Mesothelial cell of epicardium (in vitro differentiated cells): ENCODE measurements around the gene OR7D4. TPM values are rescaled to one million over a fixed set of nuclear protein-coding genes. Genes with fewer than 3 reads are reported as not detected.

ENCODE experiments used
- DNase-seq, 2 experiments: peaks; one replicate each; pipeline ENCODE4 v3.0.0; 2021; ENCODE audit warnings: low spot score in 2 of 2; ENCODE audit not compliant: unreplicated experiment in 2 of 2
- H3K27ac Mint-ChIP-seq: 2 replicates; pipeline ENCODE4 v1.8.0; 2021; ENCODE audit warnings: mixed read lengths
- H3K27me3 Mint-ChIP-seq: 2 replicates; pipeline ENCODE4 v1.8.0; 2021; ENCODE audit warnings: low read depth, mixed read lengths
- H3K36me3 Mint-ChIP-seq: 2 replicates; pipeline ENCODE4 v1.8.0; 2021; ENCODE audit warnings: mixed read lengths
- H3K4me1 Mint-ChIP-seq: 2 replicates; pipeline ENCODE4 v1.8.0; 2021; ENCODE audit warnings: mixed read lengths
- H3K4me3 Mint-ChIP-seq: 2 replicates; pipeline ENCODE4 v1.8.0; 2021; ENCODE audit warnings: mild to moderate bottlenecking, moderate library complexity, mixed read lengths
- H3K9me3 Mint-ChIP-seq: 2 replicates; pipeline ENCODE4 v1.8.0; 2021; ENCODE audit warnings: mixed read lengths
- total RNA-seq: library from RNA; stranded (reverse); gene quantifications from 3 replicates; pipeline ENCODE4 v1.2.1, GENCODE V29; 2021
- TF ChIP-seq, protein P1 (sequence below): fragments of 200-600 bp; sonication (generic); IDR thresholded peaks from one replicate; pipeline ENCODE4 v1.5.0; 2021; ENCODE audit warnings: antibody characterized with exemption; ENCODE audit not compliant: unreplicated experiment

OR7D4 gene
- total RNA-seq, 1 donor from 2014 or later, result not detected

DNA sequence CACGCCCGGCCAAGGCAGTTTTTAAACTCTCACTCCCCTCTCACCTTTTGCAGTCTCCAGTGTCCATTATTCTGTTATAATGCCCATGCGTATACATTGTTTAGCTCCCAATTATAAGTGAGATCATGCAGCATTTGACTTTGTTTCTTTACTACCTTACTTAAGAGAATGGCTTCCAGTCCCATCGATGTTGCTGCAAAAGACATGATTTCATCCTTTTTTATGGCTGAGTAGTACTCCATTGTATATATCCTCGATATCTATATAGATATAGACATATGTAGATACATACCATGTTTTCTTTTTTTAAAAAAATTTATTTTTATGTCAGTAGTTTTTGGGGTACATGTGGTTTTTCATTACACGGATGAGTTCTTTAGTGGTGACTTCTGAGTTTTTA lies 32.2 kb downstream of the OR7D4 start:
- no peak for DNase-seq
- peaks cover 44% of the 10 kb centered on the region for H3K9me3 Mint-ChIP-seq
- H3K27me3 Mint-ChIP-seq, result no peaks in the 10 kb centered on the region
- TF ChIP-seq, protein P1, sequence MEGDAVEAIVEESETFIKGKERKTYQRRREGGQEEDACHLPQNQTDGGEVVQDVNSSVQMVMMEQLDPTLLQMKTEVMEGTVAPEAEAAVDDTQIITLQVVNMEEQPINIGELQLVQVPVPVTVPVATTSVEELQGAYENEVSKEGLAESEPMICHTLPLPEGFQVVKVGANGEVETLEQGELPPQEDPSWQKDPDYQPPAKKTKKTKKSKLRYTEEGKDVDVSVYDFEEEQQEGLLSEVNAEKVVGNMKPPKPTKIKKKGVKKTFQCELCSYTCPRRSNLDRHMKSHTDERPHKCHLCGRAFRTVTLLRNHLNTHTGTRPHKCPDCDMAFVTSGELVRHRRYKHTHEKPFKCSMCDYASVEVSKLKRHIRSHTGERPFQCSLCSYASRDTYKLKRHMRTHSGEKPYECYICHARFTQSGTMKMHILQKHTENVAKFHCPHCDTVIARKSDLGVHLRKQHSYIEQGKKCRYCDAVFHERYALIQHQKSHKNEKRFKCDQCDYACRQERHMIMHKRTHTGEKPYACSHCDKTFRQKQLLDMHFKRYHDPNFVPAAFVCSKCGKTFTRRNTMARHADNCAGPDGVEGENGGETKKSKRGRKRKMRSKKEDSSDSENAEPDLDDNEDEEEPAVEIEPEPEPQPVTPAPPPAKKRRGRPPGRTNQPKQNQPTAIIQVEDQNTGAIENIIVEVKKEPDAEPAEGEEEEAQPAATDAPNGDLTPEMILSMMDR, result no peak
- H3K4me1 Mint-ChIP-seq, result no peaks in the 10 kb centered on the region
- no peak overlapping the region for H3K27ac Mint-ChIP-seq
- H3K36me3 Mint-ChIP-seq, result peaks cover 25% of the 10 kb centered on the region
- H3K4me3 Mint-ChIP-seq, result no peak overlapping the region

DNA sequence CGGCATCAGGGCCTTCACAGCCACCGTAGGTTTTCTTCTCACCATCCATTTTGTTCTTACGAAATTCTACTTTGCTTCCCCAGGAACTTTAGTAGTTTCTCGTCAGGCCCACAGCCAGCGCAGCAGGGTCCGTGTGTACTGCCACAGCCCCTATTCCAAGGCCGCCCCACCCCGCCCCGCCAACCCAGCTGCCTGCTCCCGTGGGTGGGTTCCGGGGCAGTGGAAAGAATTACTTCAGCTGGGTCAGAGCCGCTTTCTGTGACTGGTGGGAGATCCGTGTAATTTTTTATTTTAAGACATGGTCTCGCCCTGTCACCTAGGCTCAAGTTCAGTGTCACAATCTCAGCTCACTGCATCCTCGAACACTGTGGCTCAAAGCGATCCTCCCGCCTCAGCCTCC lies 36.4 kb downstream of the OR7D4 start:
- H3K9me3 Mint-ChIP-seq, result peaks cover 27% of the 10 kb centered on the region
- TF ChIP-seq, protein P1, result no peak
- H3K36me3 Mint-ChIP-seq, result peaks cover 24% of the 10 kb centered on the region
- H3K27ac Mint-ChIP-seq, result no peak overlapping the region
- no peak for DNase-seq
- no peak overlapping the region for H3K4me3 Mint-ChIP-seq
- H3K4me1 Mint-ChIP-seq, result no peaks in the 10 kb centered on the region
- no peaks in the 10 kb centered on the region for H3K27me3 Mint-ChIP-seq

DNA sequence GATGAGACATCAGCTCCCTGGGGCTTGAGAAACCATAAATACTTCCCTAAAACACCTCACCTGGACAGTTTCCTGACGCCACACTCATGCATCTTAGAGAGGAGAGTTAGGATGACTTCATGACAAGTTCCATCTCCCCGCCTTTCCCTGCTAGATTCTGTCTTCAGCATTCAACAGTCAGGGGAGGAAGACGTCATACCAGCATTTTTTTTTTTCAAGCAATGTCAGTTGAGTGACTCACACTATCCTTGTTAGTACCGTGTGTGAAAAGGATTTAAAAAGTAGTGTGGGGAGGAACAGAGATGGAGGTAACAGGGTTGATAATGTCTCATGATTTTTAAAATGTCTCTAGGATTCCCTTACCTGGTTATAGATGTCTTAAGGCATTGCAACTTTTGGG lies 40.5 kb downstream of the OR7D4 start, which contains the start of gene OR7D2:
Gene OR7D2 (plus strand): TSS at position 79 of the 400 bp plus-strand sequence. CDS start 6,803 bp downstream, outside the sequence.
- Mint-ChIP-seq H3K4me1 (no peaks in the 10 kb centered on the region), H3K27ac (no peak within 1 kb of the TSS), H3K4me3 (no peak within 1 kb of the TSS), H3K36me3 (peaks cover 25% of the 10 kb centered on the region), H3K9me3 (peaks cover 20% of the 10 kb centered on the region), H3K27me3 (no peaks in the 10 kb centered on the region)
- no peak for DNase-seq
- TF ChIP-seq, protein P1, result no peak

DNA sequence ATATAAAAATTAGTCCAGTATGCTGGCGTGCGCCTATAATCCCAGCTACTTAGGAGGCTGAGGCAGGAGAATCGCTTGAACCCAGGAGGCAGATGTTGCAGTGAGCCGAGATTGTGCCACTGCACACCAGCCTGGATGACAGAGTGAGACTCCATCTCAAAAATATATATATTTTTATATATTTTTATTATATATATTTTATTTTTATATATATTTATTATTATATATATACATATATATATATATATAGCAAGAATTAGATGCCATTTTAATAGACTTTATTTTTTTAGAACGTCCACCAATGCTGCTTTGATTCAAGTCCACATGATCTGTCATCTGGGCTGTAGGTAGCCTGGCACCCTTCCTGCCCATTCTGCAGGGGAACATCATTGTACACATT lies 44.1 kb downstream of the OR7D4 start:
- H3K36me3 Mint-ChIP-seq, result peaks cover 23% of the 10 kb centered on the region
- DNase-seq, result no peak
- H3K4me3 Mint-ChIP-seq, result no peak overlapping the region
- H3K9me3 Mint-ChIP-seq, result peaks cover 21% of the 10 kb centered on the region
- TF ChIP-seq, protein P1, result no peak
- no peaks in the 10 kb centered on the region for H3K27me3 Mint-ChIP-seq
- H3K4me1 Mint-ChIP-seq, result no peaks in the 10 kb centered on the region
- H3K27ac Mint-ChIP-seq, result no peak overlapping the region

DNA sequence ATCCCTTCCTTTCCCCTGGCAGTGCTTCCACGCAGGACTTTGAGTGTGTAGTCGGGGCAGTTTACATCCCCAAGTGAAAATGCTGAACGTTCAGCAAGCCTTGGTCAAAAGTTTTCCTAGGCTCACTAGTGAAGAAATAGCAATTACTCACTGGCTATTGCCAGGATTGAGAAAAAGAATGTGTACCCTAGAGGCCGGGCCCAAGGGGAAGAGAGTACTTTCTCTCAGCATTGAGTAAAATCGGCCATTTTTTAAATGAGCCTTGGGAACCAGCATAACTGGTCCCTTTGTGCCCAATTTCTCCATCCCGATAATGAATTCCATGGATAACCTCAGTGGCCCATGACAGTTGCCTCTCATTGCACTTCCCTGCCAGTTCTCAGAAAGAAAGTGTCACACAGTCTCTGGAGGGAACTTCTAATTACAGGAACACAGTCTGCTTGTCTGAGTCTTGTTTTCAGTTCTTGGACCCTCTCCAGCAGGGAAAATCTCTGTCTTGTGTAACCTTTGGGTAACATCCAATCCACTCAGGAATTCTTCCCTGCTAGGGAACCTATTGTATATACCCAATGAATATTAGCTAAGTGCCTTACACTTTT lies 47.9 kb downstream of the OR7D4 start:
- no peak overlapping the region for H3K4me3 Mint-ChIP-seq
- no peaks in the 10 kb centered on the region for H3K4me1 Mint-ChIP-seq
- peaks cover 16% of the 10 kb centered on the region for H3K9me3 Mint-ChIP-seq
- DNase-seq, result no peak
- H3K27me3 Mint-ChIP-seq, result no peaks in the 10 kb centered on the region
- peaks cover 25% of the 10 kb centered on the region for H3K36me3 Mint-ChIP-seq
- no peak overlapping the region for H3K27ac Mint-ChIP-seq
- TF ChIP-seq, protein P1, result no peak
